Stomach (tissue), 19 donors: Measurements from ENCODE around the gene ADORA3. TPM values are rescaled to one million over a fixed set of nuclear protein-coding genes. Genes with fewer than 3 reads are reported as not detected.
"Not testable (repeated sequence)": the region's sequence is repeated elsewhere in the genome, so short reads cannot be mapped to it uniquely, and the experiment has no call there.

Experiments used
- DNase-seq, 2 donors: peaks; one replicate each; pipeline versions ENCODE4 v3.0.0 to v3.0.0-alpha.2; 2013 to 2019
- H3K27ac ChIP-seq, 5 donors: fragments of 200-600 bp in 4 of 5; sonication (generic) in 4 of 5; one replicate each; pipeline ENCODE4 v1.5.1; 2013 to 2019; ENCODE audit warnings: mild to moderate bottlenecking in 1 of 5, moderate library complexity in 1 of 5
- H3K27me3 ChIP-seq, 3 donors: fragments of 200-600 bp; sonication (generic); one replicate each; pipeline ENCODE4 v1.5.1; 2017 to 2019; ENCODE audit warnings: mixed run types in 1 of 3
- H3K36me3 ChIP-seq, 4 donors: fragments of 200-600 bp; sonication (generic); 1 replicate in 3 of 4; 2 replicates in 1 of 4; pipeline ENCODE4 v1.5.1; 2016 to 2019
- H3K4me1 ChIP-seq, 4 donors: fragments of 200-600 bp; sonication (generic); one replicate each; pipeline ENCODE4 v1.5.1; 2016 to 2019
- H3K4me3 ChIP-seq, 4 donors: fragments of 200-600 bp; sonication (generic) in 3 of 4; one replicate each; pipeline ENCODE4 v1.5.1; 2016 to 2019; ENCODE audit warnings: mild to moderate bottlenecking in 1 of 4
- H3K9me3 ChIP-seq, 4 donors: fragments of 200-600 bp; sonication (generic); one replicate each; pipeline ENCODE4 v1.5.1; 2016 to 2019
- EP300 ChIP-seq: sonication (generic); formaldehyde crosslinking; IDR thresholded peaks from one replicate; pipeline ENCODE4 v1.6.1; 2017; ENCODE audit warnings: antibody characterized with exemption
- POLR2A ChIP-seq, 4 donors: fragments of 450-650 bp; IDR thresholded peaks; one replicate each; pipeline ENCODE4 v1.6.1; 2016; ENCODE audit warnings: antibody characterized with exemption in 4 of 4, control low read depth in 2 of 4, mild to moderate bottlenecking in 1 of 4, moderate library complexity in 1 of 4
- POLR2AphosphoS5 ChIP-seq, 3 donors: sonication (generic); formaldehyde crosslinking; IDR thresholded peaks; one replicate each; pipeline ENCODE4 v1.6.1; 2016; ENCODE audit warnings: antibody characterized with exemption in 3 of 3
- WGBS, 5 donors: extraction: QIAGEN DNeasy Blood & Tissue Kit in 3 of 5; methylation state at CpG; one replicate each; pipeline versions ENCODE4 v1.1.5 to v1.1.7; 2013 to 2018; 5-methylcytosine and 5-hydroxymethylcytosine counted together
- intact Hi-C: fragments of 100-400 bp; cut with DNase I; formaldehyde crosslinking; loops from one replicate; pipeline ENCODE4 v1.15.1; 2023; ENCODE audit warnings: low total_unique reads
- long read RNA-seq, 10 donors: transcript quantifications; one replicate each; lab custom pipeline, GENCODE V29; 2026
- polyA plus RNA-seq, 3 donors: library from polyadenylated mRNA; stranded (reverse); fragments of 200-250 nt; gene quantifications; one replicate each; pipeline ENCODE4 v1.2.3, GENCODE V29; 2013
- total RNA-seq, 5 donors: library from RNA; depleted of rRNA; stranded (reverse); fragments of >200 nt; gene quantifications; one replicate each; pipeline versions ENCODE4 v1.1.0 to v1.2.3, GENCODE V29; 2014 to 2016
- TF ChIP-seq, protein P1 (sequence below), 7 experiments: fragments of 450-650 bp in 4 of 7; fragments of 200-600 bp in 3 of 7; sonication (generic) in 3 of 7; IDR thresholded peaks; one replicate each; pipeline ENCODE4 v1.5.1; 2016 to 2019; ENCODE audit warnings: antibody characterized with exemption in 7 of 7, control low read depth in 2 of 7, mild to moderate bottlenecking in 1 of 7
- donor health status: healthy with polysubstance abuse.
- donor health status: Bipolar disorder and iron deficiency.
- donor health status: healthy.

The ADORA3 gene
- total RNA-seq (10 to 100 TPM in 1 of 5 donors, 1 to 10 TPM in 2, under 1 TPM in 2; 0.29 to 44.3 (median 3.7) TPM), polyA plus RNA-seq (1 to 10 TPM; 1.2 to 5.9 (median 4.7) TPM)
- long read RNA-seq, donor 1: 0 reads
- long read RNA-seq, donor 2: 0 reads
- long read RNA-seq, donor 3: 0 reads
- long read RNA-seq, donor 4: 0 reads
- long read RNA-seq, donor 5: 0 reads
- long read RNA-seq, donor 6: 0 reads
- long read RNA-seq, donor 7: 0 reads
- long read RNA-seq, donor 8: 0 reads
- long read RNA-seq, donor 9: 0 reads
- long read RNA-seq, donor 10: 0 reads

DNA sequence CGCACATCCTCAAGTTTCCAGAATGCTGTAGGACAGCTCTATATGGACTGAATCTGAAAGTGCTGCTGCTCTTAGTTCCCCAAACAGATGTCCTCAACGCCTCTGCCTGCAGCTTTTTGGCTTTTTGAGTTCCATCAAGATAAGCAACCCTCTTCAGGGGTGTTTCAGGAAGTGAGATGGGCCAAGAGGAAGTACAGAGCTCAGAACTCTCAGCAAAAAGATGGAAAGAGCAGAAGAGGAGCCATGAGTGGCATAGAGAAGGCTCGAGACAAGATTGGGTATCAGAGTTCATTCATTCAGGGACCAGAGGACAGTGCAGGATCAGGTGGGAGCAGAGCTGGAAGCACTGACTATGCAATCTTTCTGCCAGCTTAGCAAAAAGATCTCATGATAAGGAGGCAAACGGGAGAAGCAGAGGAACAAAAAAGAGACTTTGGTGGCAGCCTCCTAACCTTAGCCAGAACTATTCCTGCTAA, at the start of gene ADORA3, which contains the start of gene TMIGD3:
Gene ADORA3, minus strand, starts transcription at position 49 of the 476 bp plus-strand sequence. CDS start 279 bp downstream, outside the sequence.
Gene TMIGD3, minus strand, starts transcription at position 49 of the 476 bp plus-strand sequence. CDS start 279 bp downstream, outside the sequence.
- WGBS, 5 donors: 55 to 63% (median 59%) methylated on average over 4 of the region's 4 CpGs
- Histone ChIP-seq H3K4me3 (peak within 1 kb of the TSS in 3 of 4 donors; percentile 5 to 17 (median 13)), H3K27me3 (no peaks in the 10 kb centered on the region), H3K36me3 (no peaks in the 10 kb centered on the region), H3K4me1 (peaks cover 9 to 52% (median 18%) of the 10 kb centered on the region in 4 donors), H3K27ac (peak within 1 kb of the TSS in 4 of 5 donors; percentile 21 to 63 (median 47)), H3K9me3 (no peaks in the 10 kb centered on the region)
- TF ChIP-seq, protein P1, sequence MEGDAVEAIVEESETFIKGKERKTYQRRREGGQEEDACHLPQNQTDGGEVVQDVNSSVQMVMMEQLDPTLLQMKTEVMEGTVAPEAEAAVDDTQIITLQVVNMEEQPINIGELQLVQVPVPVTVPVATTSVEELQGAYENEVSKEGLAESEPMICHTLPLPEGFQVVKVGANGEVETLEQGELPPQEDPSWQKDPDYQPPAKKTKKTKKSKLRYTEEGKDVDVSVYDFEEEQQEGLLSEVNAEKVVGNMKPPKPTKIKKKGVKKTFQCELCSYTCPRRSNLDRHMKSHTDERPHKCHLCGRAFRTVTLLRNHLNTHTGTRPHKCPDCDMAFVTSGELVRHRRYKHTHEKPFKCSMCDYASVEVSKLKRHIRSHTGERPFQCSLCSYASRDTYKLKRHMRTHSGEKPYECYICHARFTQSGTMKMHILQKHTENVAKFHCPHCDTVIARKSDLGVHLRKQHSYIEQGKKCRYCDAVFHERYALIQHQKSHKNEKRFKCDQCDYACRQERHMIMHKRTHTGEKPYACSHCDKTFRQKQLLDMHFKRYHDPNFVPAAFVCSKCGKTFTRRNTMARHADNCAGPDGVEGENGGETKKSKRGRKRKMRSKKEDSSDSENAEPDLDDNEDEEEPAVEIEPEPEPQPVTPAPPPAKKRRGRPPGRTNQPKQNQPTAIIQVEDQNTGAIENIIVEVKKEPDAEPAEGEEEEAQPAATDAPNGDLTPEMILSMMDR (IDR thresholded peaks at IDR 0.05): no peak
- TF ChIP-seq POLR2A (IDR thresholded peaks at IDR 0.05): no peak
- peak in 1 of 3 donors; percentile 26 for TF ChIP-seq POLR2AphosphoS5 (IDR thresholded peaks at IDR 0.05)
- TF ChIP-seq EP300: no peak
- no peak for DNase-seq
- intact Hi-C loops: no loop called here

DNA sequence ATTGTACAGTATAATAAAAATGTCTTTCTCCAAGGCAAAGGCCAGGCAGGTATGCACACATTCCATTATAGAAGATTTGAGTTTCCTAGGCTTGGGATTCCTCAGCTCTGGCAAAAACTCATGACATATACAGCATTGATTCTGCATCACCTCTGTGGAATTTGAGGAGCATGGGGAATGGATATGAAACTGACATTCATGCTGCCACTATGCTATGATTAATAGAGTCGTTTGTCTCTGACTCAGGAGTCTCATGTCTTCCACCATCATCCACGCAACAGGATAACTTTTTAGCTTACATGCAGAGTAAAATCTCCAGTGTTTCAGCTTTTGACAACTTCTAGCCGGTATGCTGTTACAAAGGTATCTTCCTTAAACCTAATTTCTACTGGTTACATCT, 49.8 kb upstream of the ADORA3 start:
- H3K27me3 ChIP-seq: no peaks in the 10 kb centered on the region
- intact Hi-C loops: no loop called here
- H3K36me3 ChIP-seq: no peaks in the 10 kb centered on the region
- no peak overlapping the region for H3K27ac ChIP-seq
- no peak for TF ChIP-seq POLR2A (IDR thresholded peaks at IDR 0.05)
- TF ChIP-seq POLR2AphosphoS5 (IDR thresholded peaks at IDR 0.05): no peak
- no peak for TF ChIP-seq EP300
- TF ChIP-seq, protein P1 (IDR thresholded peaks at IDR 0.05): no peak
- 90 to 95% (median 92%) methylated on average over 3 of the region's 3 CpGs for WGBS, 5 donors
- H3K9me3 ChIP-seq: no peaks in the 10 kb centered on the region
- DNase-seq: no peak
- no peaks in the 10 kb centered on the region for H3K4me1 ChIP-seq
- H3K4me3 ChIP-seq: no peak overlapping the region

DNA sequence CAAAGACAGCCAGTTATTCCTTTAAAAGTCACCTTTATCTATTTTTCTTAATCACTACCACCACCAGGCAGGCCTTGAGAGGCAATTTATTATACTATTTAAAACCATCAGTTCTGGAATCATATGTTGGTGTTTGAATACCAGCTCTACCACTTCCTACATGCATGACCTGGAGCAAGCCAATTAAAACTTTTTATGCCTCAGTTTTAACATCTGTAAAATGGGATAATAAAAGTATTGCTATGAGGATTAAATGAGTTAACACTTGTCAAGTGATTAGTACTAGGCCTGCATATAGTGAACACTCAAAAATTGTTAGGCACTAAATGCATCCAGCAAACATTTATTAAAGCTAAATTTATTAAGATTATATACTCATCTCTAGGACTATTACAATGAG, 49.2 kb upstream of the ADORA3 start:
- Histone ChIP-seq H3K27me3 (no peaks in the 10 kb centered on the region), H3K4me1 (no peaks in the 10 kb centered on the region), H3K27ac (no peak overlapping the region), H3K9me3 (no peaks in the 10 kb centered on the region), H3K4me3 (no peak overlapping the region), H3K36me3 (no peaks in the 10 kb centered on the region)
- intact Hi-C loops: no loop called here
- no peak for TF ChIP-seq POLR2A (IDR thresholded peaks at IDR 0.05)
- TF ChIP-seq, protein P1 (IDR thresholded peaks at IDR 0.05): no peak
- no peak for TF ChIP-seq POLR2AphosphoS5 (IDR thresholded peaks at IDR 0.05)
- TF ChIP-seq EP300: no peak
- DNase-seq: no peak

DNA sequence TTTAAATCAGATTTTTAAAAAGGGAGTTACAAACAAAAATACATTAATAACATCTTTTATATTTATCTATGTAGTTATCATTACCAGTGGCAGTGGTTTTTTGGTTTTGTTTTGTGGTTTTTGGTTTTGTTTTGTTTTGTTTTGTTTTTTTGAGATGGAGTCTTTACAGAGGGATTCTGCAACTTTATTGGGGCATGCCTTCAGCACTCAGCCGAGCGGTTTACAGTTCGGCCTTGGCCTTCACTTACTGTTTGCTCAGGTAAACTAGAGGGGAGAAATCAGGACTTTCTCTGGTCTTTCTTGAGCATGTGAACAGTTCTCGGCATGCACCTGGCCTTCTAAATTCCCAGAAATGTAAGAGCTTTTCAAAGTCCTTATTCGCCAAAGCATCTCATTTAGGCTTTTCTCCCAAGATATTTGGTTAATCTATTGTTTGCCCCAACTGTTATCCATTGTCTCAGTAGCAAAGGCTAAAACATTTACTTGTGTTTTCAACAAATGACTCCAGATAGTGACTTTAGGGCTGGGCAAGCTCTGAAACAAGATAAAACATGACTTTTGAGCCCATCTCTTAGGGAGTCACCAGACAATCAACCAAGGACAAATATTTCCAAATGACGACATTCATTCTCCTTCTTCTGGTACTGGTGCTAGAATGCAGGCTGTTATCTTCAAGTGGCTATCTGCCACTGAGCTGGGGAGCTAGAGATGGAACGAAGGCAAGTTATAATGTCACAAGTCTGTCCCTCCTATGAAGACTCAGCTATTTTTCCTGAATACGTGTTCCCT, 48.4 kb upstream of the ADORA3 start:
- intact Hi-C loops: no loop called here
- H3K4me3 ChIP-seq: no peak overlapping the region
- no peak for TF ChIP-seq POLR2AphosphoS5 (IDR thresholded peaks at IDR 0.05)
- TF ChIP-seq, protein P1 (IDR thresholded peaks at IDR 0.05): no peak
- H3K9me3 ChIP-seq: no peaks in the 10 kb centered on the region
- no peaks in the 10 kb centered on the region for H3K27me3 ChIP-seq
- H3K36me3 ChIP-seq: no peaks in the 10 kb centered on the region
- H3K4me1 ChIP-seq: no peaks in the 10 kb centered on the region
- WGBS, 5 donors: 77 to 95% (median 80%) methylated on average over 8 of the region's 8 CpGs
- H3K27ac ChIP-seq: no peak overlapping the region
- DNase-seq: no peak

DNA sequence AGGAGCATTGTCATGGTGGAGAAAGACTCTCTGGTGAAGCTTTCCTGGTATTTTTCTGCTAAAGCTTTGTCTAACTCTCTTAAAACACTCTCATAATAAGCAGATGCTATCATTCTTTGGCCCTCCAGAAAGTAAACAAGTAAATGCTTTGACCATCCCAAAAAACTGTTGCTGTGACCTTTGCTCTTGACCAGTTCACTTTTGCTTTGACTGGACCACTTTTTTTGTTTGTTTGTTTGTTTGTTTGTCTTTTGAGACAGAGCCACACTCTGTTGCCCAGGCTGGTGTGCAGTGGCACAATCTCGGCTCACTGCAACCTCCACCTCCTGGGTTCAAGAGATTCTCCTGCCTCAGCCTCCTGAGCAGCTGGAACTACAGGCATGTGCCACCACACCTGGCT, 44.4 kb upstream of the ADORA3 start:
- H3K27ac ChIP-seq, H3K4me1 ChIP-seq, H3K27me3 ChIP-seq, H3K9me3 ChIP-seq, intact Hi-C loops, H3K36me3 ChIP-seq, H3K4me3 ChIP-seq, DNase-seq: not testable (repeated sequence)
- 78 to 100% (median 92%) methylated on average over 1 of the region's 1 CpG for WGBS, 5 donors
